Stimulated activated naive CD8-positive, alpha-beta T cell treated with anti-CD3 and anti-CD28 coated beads, Interleukin-15, Interleukin-2, amounts not matched to agents 100 ng/mL and 50 ng/mL, for 24 hours (primary cell): ENCODE data around the gene BACE2.

Experiments used
- H3K27ac Mint-ChIP-seq: one replicate; pipeline ENCODE4 v1.8.0; 2021; ENCODE audit warnings: mild to moderate bottlenecking, mixed read lengths
- H3K27me3 Mint-ChIP-seq: one replicate; pipeline ENCODE4 v1.8.0; 2021; ENCODE audit warnings: mixed read lengths
- H3K36me3 Mint-ChIP-seq: one replicate; pipeline ENCODE4 v1.8.0; 2021; ENCODE audit warnings: low read depth, mixed read lengths
- H3K4me1 Mint-ChIP-seq: one replicate; pipeline ENCODE4 v1.8.0; 2021; ENCODE audit warnings: low read depth, mixed read lengths
- H3K4me3 Mint-ChIP-seq: one replicate; pipeline ENCODE4 v1.8.0; 2021; ENCODE audit warnings: mild to moderate bottlenecking, mixed read lengths
- H3K9me3 Mint-ChIP-seq: one replicate; pipeline ENCODE4 v1.8.0; 2021; ENCODE audit warnings: mixed read lengths

BACE2 gene

GRCh38 chr21:41327753-41328152, 159.8 kb downstream of the BACE2 start:
- Mint-ChIP-seq H3K4me1 (no peaks in the 10 kb centered on the region), H3K9me3 (no peaks in the 10 kb centered on the region), H3K36me3 (no peaks in the 10 kb centered on the region), H3K4me3 (no peak overlapping the region), H3K27me3 (peaks cover 4% of the 10 kb centered on the region), H3K27ac (no peak overlapping the region)

- no peaks in the 10 kb centered on the region for H3K36me3 Mint-ChIP-seq
- H3K4me1 Mint-ChIP-seq: no peaks in the 10 kb centered on the region
- H3K27me3 Mint-ChIP-seq: peaks cover 10% of the 10 kb centered on the region
- H3K4me3 Mint-ChIP-seq: no peak overlapping the region
- peaks cover 6% of the 10 kb centered on the region for H3K9me3 Mint-ChIP-seq
- no peak overlapping the region for H3K27ac Mint-ChIP-seq
These were observed 161.0 kb downstream of the BACE2 start for GRCh38 chr21:41328660-41329607.
